Stomach (tissue), 4 donors: ENCODE measurements around the gene PPIF.
A peak's percentile ranks its signal among the peaks of the same experiment; 100 is the strongest.

Experiments
- CTCF ChIP-seq, 7 experiments: fragments of 450-650 bp in 4 of 7; fragments of 200-600 bp in 3 of 7; sonication (generic) in 3 of 7; IDR thresholded peaks; one replicate each; pipeline ENCODE4 v1.5.1; 2016 to 2019; ENCODE audit warnings: antibody characterized with exemption in 7 of 7, control low read depth in 2 of 7, mild to moderate bottlenecking in 1 of 7
- EP300 ChIP-seq: sonication (generic); formaldehyde crosslinking; IDR thresholded peaks from one replicate; pipeline ENCODE4 v1.6.1; 2017; ENCODE audit warnings: antibody characterized with exemption
- POLR2A ChIP-seq, 4 donors: fragments of 450-650 bp; IDR thresholded peaks; one replicate each; pipeline ENCODE4 v1.6.1; 2016; ENCODE audit warnings: antibody characterized with exemption in 4 of 4, control low read depth in 2 of 4, mild to moderate bottlenecking in 1 of 4, moderate library complexity in 1 of 4
- POLR2AphosphoS5 ChIP-seq, 3 donors: sonication (generic); formaldehyde crosslinking; IDR thresholded peaks; one replicate each; pipeline ENCODE4 v1.6.1; 2016; ENCODE audit warnings: antibody characterized with exemption in 3 of 3

GRCh38 chr10:79298403-79299244, 48.6 kb upstream of the PPIF start:
- no peak for TF ChIP-seq CTCF (IDR thresholded peaks at IDR 0.05)
- no peak for TF ChIP-seq POLR2A (IDR thresholded peaks at IDR 0.05)
- TF ChIP-seq EP300 = no peak
- peak in 1 of 3 donors; percentile 18 for TF ChIP-seq POLR2AphosphoS5 (IDR thresholded peaks at IDR 0.05)
